GM19324 (cell line): ENCODE results near the gene GJA3.

Experiments
- ATAC-seq: cut with Tn5 transposase; IDR thresholded peaks from one replicate; pipeline ENCODE4 v1.9.1; 2021; ENCODE audit warnings: mild to moderate bottlenecking, moderate library complexity; ENCODE audit not compliant: unreplicated experiment, low FRiP score

The GJA3 gene

GRCh38 chr13:20185366-20186056, 24.7 kb upstream of the GJA3 start:
- no peak for ATAC-seq

GRCh38 chr13:20182231-20182846, 21.5 kb upstream of the GJA3 start:
- ATAC-seq: peak; percentile 53

- no peak for ATAC-seq
Observed at GRCh38 chr13:20181188-20181587, 20.3 kb upstream of the GJA3 start.

- no peak for ATAC-seq
Observed at GRCh38 chr13:20178156-20178555, 17.3 kb upstream of the GJA3 start.

GRCh38 chr13:20177049-20177831, 16.4 kb upstream of the GJA3 start:
- ATAC-seq: no peak

- no peak for ATAC-seq
Observed at GRCh38 chr13:20175907-20176652, 15.2 kb upstream of the GJA3 start.

GRCh38 chr13:20175406-20175794, 14.5 kb upstream of the GJA3 start:
- no peak for ATAC-seq

- ATAC-seq: peak; percentile 81
Observed at GRCh38 chr13:20174656-20175405, 14.0 kb upstream of the GJA3 start.

- no peak for ATAC-seq
Observed at GRCh38 chr13:20173116-20173746, 12.4 kb upstream of the GJA3 start.

GRCh38 chr13:20171364-20171763, 10.5 kb upstream of the GJA3 start:
- ATAC-seq: no peak

- no peak for ATAC-seq
Observed at GRCh38 chr13:20170921-20171320, 10.1 kb upstream of the GJA3 start.

GRCh38 chr13:20168396-20168795, 7.5 kb upstream of the GJA3 start:
- ATAC-seq: no peak

GRCh38 chr13:20165417-20166257, 4.8 kb upstream of the GJA3 start:
- ATAC-seq: no peak

- no peak for ATAC-seq
Observed at GRCh38 chr13:20161951-20162300, 1.1 kb upstream of the GJA3 start.

GRCh38 chr13:20161275-20161950, 561 bp upstream of the GJA3 start:
- ATAC-seq: peak; percentile 60

- no peak for ATAC-seq
Observed at GRCh38 chr13:20159646-20160305, 1.1 kb downstream of the GJA3 start.

- ATAC-seq: no peak
Observed at GRCh38 chr13:20157151-20157796, 3.6 kb downstream of the GJA3 start.
